ENCODE results near the gene LONP2.
A peak's percentile ranks its signal among the peaks of the same experiment; 100 is the strongest.
"Not testable (repeated sequence)": the region's sequence is repeated elsewhere in the genome, so short reads cannot be mapped to it uniquely, and the experiment has no call there.

LONP2 gene

GRCh38 chr16:48350736-48351135 lies 106.6 kb downstream of the LONP2 start:
- TF ChIP-seq CTCF (IDR thresholded peaks at IDR 0.05; ENCODE audit: low read depth, low read length, missing control alignments): no peak
- no peak for DNase-seq (ENCODE audit: low read depth)
- in situ Hi-C loops (cut with HindIII; ENCODE audit: low sequenced_read_pairs): no loop called here
- no peak overlapping the region for H3K4me3 ChIP-seq (ENCODE audit: low read depth, low read length)

GRCh38 chr16:48352648-48353390 lies 108.7 kb downstream of the LONP2 start:
- no peak for DNase-seq (ENCODE audit: low read depth)
- no peak for TF ChIP-seq CTCF (IDR thresholded peaks at IDR 0.05; ENCODE audit: low read depth, low read length, missing control alignments)
- in situ Hi-C loops (cut with HindIII; ENCODE audit: low sequenced_read_pairs): no loop called here
- H3K4me3 ChIP-seq (ENCODE audit: low read depth, low read length): no peak overlapping the region

- peak; percentile 90 for TF ChIP-seq CTCF (IDR thresholded peaks at IDR 0.05; ENCODE audit: low read depth, low read length, missing control alignments)
- in situ Hi-C loops (cut with HindIII; ENCODE audit: low sequenced_read_pairs): no loop called here
- peak; percentile 59 for DNase-seq (ENCODE audit: low read depth)
- no peak overlapping the region for H3K4me3 ChIP-seq (ENCODE audit: low read depth, low read length)
Measured at GRCh38 chr16:48353565-48354163, 109.6 kb downstream of the LONP2 start.

GRCh38 chr16:48354385-48354784 lies 110.3 kb downstream of the LONP2 start:
- in situ Hi-C loops (cut with HindIII; ENCODE audit: low sequenced_read_pairs); H3K4me3 ChIP-seq (ENCODE audit: low read depth, low read length); DNase-seq (ENCODE audit: low read depth): not testable (repeated sequence)

- TF ChIP-seq CTCF (IDR thresholded peaks at IDR 0.05; ENCODE audit: low read depth, low read length, missing control alignments): no peak
- no peak overlapping the region for H3K4me3 ChIP-seq (ENCODE audit: low read depth, low read length)
- in situ Hi-C loops (cut with HindIII; ENCODE audit: low sequenced_read_pairs): loop anchor here (5.0 kb wide), 1 partner anchor 267 kb away; no protein-coding TSS in a partner anchor
- no peak for DNase-seq (ENCODE audit: low read depth)
Measured at GRCh38 chr16:48354877-48355855, 111.1 kb downstream of the LONP2 start.

GRCh38 chr16:48356633-48357376 lies 112.7 kb downstream of the LONP2 start:
- no peak overlapping the region for H3K4me3 ChIP-seq (ENCODE audit: low read depth, low read length)
- no peak for DNase-seq (ENCODE audit: low read depth)
- in situ Hi-C loops (cut with HindIII; ENCODE audit: low sequenced_read_pairs): loop anchor here (5.0 kb wide), 1 partner anchor 265 kb away; no protein-coding TSS in a partner anchor
- TF ChIP-seq CTCF (IDR thresholded peaks at IDR 0.05; ENCODE audit: low read depth, low read length, missing control alignments): no peak

All from astrocyte of the cerebellum (primary cell).